Neural progenitor cell (in vitro differentiated cells): ENCODE results near the gene NXPH3.

Source experiments
- EZH2phosphoT487 ChIP-seq: fragments of 200-600 bp; sonication (generic); IDR thresholded peaks from 2 replicates; pipeline ENCODE4 v1.6.1; 2017; ENCODE audit warnings: antibody characterized with exemption
- TF ChIP-seq, protein P1 (sequence below): fragments of 200-600 bp; sonication (generic); IDR thresholded peaks from 2 replicates; pipeline ENCODE4 v1.5.1; 2017; ENCODE audit warnings: antibody characterized with exemption, mild to moderate bottlenecking

DNA sequence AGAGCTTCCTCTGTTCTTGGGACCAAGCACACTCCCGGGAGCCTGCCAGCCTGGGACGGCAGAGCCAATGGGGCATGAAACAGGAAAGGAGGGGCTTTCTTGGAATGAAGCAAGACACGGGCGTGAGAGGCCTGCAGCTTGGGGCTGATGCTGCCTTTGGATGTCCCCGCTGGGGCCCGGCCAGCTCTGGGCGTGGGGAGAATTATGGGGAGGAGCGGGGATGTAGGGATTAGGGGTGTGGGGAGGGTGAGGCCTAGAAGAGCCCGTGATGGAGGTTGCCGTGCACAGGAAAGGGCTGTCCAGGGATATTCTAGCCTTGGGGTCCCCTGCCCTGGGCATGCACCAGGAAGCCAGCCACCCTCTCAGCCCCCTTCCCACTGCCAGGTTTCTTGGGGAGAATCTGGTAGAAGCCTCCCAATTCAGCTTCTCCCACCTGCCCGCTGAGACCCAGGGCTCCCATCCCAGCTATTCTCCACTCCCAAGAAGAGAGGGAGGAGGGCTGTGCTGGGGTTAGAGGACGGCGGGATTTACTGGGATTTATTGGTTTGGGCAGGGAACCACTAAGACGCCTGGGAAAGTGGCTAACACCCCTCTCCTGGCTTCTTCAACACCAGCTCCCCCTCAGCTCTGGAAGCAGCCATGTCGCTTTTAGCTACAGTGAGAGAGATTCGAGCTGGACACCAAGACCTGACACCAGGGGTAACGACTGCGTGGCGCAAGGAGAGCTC is 20.0 kb upstream of the NXPH3 start:
- no peak for TF ChIP-seq EZH2phosphoT487
- TF ChIP-seq, protein P1, sequence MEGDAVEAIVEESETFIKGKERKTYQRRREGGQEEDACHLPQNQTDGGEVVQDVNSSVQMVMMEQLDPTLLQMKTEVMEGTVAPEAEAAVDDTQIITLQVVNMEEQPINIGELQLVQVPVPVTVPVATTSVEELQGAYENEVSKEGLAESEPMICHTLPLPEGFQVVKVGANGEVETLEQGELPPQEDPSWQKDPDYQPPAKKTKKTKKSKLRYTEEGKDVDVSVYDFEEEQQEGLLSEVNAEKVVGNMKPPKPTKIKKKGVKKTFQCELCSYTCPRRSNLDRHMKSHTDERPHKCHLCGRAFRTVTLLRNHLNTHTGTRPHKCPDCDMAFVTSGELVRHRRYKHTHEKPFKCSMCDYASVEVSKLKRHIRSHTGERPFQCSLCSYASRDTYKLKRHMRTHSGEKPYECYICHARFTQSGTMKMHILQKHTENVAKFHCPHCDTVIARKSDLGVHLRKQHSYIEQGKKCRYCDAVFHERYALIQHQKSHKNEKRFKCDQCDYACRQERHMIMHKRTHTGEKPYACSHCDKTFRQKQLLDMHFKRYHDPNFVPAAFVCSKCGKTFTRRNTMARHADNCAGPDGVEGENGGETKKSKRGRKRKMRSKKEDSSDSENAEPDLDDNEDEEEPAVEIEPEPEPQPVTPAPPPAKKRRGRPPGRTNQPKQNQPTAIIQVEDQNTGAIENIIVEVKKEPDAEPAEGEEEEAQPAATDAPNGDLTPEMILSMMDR = no peak
